Ramos (cell line): ENCODE results near the gene ADGRG6.
"Not testable (repeated sequence)": the region's sequence is repeated elsewhere in the genome, so short reads cannot be mapped to it uniquely, and the experiment has no call there.

Experiments
- in situ Hi-C: fragments of 300-500 bp; cut with MboI; formaldehyde crosslinking; loops from one replicate; pipeline ENCODE4 v1.14.3; 2022; ENCODE audit warnings: low sequenced_read_pairs; ENCODE audit not compliant: unreplicated experiment

Gene ADGRG6

DNA sequence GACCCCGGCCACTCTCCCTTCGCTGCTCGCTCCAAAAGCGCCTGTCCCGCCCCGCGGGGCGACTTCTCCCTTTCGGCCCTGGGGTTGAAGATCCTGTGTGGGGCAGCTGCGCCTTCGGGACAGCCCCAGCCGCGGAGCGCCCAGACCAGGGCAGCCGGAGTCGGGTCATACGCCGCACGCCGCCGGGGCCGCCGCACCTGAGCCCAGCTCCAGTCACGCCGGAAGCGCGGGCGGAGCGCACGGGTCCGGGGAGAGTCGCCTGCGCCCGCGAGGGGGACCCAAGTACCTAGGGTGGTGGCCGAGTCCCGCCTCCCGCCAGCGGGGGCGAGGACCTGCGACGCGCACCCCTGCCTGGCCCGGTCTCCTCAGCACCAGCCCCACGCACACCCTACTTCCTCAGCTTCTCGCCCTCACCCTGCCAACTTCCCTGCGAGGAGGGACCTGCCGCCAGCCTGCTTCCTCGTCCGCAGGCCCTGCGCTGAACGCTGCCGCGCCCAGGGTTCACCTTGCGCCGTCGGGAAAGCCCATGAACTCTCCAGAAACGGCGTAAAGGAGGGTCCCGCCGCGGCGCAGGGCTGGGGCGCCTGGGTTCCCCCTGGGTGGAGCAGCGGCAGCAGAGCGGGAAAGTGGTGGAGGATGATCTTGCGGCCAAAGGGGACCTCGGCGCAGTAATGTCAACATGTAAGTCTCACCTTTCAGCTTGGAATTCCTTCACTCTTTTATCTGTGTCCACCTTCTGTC is at the start of gene ADGRG6:
Gene ADGRG6, plus strand, starts transcription at position 357 of the 741 bp plus-strand sequence. Its CDS starts 323 bp downstream, at position 680.
- in situ Hi-C loops = no loop called here

DNA sequence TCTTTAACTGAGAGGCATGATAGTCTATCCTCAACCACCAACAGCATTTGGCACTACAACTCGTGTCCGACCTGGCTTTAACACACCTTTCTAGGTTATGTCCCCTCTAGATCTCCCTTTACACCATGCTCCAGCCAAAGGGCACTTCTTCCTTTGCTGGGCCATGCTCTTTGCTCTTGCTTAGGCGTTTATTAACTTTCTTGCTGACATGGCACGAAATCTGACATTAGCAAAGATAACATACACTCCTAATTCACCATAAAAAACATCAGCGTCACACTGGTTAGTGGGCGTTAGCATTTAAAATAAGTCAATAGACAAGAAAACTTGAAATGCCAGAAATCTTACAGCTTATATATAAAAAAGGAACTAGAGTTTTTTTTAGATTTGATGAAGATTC is 47.3 kb upstream of the ADGRG6 start:
- in situ Hi-C loops = no loop called here

DNA sequence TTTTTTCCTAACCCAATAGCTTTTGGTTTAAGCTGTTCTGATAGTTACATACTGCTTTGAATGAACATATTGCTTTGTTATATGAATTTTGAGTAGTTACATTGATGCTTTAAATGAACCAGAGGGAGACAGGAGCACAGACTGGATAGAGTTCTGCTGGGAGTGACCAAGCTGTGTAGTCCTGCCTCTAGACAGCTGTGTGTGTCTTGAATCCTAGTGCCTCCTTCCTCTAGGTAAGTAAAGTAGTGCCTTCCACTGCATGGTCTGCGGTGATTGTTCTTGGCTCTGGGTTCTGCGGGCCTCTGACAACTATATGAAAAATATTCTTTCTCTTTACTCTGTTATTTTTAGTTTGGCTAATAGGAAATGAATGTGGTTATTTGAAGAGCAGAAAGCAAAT is 46.0 kb upstream of the ADGRG6 start:
- in situ Hi-C loops = no loop called here

DNA sequence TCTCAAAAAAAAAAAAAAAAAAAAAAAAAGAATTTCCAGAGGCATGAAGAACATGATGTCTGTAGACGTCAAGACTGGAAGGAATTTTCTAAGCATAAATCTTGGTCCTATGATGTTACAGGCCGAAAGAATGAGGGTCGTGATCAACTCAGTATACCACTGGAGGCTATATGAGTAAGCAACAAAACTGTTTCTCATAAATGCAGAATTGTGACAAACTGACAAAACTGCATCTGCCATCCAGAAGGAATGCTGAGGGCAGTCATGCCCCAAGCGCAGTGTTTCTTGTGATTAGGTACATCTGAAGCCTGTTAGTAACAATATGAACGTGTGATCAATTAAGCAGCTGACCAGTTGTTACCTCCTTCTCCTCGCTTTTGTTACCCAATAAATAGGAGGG is 43.5 kb upstream of the ADGRG6 start:
- in situ Hi-C loops = no loop called here

DNA sequence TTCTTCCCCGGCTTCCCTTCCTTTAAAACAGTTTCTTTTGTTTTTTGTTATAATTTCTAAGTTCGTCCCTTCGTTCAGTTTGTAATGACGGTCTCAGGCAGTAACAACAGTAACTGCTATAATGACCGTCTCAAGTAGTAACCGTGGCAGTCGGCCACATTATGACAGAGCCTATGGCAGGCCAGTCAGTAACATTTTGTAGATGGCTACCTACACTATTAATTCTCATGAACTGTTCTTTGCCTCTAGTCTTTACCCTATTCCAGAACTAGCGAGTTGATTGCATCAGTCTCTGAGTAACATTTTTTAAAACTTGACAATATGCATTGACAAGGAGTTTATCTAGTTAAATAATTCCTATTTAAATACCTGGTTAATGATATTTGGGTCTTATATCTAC is 43.0 kb upstream of the ADGRG6 start:
- in situ Hi-C loops = no loop called here

DNA sequence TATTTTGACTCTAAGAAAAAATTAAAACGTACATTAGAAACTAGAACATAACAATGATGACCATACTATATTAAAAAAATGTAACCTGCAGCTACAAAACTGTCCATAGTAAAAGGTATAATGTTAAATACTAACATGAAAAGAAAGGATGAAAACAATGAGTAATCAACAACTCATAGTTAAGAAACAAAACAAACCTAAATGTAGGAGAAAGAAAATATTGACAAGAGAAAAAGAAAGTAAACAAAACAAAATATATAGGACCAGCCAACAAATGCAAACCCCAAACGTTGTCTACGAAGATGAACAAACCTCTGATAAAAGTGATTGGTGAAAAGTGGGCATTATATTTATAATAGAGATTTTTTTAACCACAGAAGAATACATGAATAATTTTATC is 41.1 kb upstream of the ADGRG6 start:
- in situ Hi-C loops = no loop called here

DNA sequence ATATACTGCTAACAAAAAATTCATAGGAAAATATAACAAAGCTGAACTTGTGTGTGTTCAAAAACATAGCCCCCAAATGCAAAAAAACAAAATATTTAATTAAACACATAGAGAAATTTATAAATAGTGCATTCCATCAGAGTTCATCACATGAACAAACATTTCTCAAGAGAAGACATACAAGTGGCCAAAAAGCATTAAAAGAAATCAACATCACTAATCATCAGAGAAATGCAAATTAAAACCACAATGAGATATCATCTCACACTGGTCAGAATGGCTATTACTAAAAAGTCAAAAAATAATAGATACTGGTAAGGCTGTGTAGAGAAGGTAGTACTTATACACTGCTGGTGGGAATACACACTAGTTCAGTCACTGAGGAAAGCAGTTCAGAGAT is 39.6 kb upstream of the ADGRG6 start:
- in situ Hi-C loops = no loop called here

DNA sequence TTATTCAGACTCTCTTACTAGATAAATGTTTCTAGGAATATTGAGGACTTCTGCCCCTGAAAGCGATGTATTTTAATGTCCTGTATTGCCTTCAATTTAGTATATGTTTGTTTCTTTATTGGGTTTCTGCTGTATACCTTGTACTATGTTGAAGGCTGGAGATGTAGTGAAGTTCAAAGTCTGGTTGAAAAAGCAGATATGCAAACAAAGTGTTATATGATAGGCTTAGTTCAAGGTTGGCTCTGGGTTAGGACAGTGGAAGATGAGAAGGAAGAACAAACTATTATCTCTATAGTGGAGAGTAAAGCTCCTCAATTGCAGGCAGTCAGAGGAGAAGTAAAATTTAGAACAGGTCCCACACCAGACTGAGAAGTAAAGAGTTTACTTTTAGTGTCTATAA is 36.3 kb upstream of the ADGRG6 start:
- in situ Hi-C loops = no loop called here

DNA sequence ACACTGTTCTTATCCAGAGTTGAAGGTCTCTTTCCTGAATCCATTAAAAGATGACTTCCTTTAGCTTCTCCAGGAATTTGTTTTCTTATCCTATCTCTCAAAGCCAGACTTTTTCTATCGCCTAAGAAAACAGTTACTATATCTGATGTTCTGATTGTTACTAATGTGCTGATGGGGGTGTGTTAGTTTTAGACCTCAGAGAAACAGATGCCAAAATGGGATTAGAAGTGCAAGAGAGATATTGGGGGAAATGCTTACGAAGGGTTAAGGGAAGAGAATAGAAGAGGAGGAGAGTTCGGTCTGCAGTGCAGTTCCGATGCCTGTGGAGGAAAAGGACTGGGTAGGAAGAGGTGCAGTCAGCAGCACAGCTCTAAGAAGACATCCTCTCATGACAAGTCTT is 35.7 kb upstream of the ADGRG6 start:
- in situ Hi-C loops = no loop called here

DNA sequence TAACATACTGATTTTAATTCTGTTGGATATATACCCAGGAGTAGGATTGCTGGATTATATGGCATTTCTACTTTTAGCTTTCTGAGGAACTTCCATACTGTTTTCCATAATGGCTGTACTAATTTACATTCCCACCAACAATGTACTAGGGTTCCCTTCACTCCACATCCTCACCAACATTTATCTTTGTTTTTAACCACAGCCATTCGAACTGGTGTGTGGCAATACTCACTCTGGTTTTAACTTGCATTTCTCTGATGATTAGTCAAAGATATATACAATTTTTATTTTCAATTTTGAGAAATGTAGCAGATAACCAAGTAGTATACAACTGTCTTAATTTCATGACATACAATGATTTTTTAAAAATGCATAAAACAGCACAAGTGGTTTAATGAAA is 30.3 kb upstream of the ADGRG6 start:
- in situ Hi-C loops = no loop called here

DNA sequence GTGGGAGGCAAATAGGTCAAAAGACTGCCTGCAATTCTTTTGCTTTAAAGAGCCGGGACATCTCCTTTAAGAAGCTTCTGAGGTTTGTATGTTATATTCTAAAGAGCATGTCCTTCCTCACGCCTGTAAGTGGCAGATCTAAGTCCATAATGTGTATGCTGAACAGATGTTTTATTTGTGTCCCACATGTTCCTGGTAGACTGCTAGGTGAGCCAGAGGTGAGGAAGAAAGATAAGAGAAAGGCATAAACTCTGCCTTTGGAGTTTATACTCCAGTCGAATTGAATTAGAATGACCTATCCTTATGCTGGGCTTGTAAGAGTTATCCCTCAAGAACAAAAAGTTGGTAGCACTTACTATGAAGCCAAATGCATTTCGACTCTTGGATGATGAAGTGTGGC is 27.2 kb upstream of the ADGRG6 start:
- in situ Hi-C loops = no loop called here

DNA sequence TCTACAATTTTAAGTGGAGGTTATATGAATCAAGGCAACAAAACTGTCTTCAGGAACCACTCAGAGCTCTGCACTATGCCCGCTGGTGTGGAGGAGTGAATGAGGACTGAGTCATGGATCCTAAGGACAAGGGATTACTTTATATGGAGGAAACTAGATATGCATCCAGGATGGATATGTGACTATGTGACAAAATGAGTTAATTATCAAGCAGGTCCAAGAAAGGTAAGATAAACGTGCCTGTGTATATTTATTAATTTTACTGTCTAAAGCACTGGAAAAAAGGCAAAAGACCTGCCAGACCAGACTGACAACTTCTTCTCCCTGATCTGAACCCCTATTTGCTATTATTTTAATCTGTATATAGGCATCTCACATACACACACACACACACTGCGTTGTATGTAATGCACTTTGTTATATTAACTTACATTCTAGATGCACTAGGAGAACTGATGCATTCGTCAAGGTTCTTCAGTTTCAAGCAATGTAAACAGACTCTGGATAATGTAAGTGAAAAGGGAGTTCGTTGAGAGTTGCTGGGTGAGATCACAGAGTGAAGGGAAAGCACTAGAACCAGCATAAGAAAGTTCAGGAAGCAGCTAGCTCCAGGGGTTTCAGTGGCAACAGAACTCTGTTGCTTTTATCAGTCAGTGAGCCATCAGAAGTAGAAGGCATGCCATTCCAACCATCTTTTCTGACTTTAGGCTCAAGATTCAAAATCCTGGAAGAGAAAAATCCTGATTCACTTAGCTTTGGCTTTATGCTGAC is 26.4 kb upstream of the ADGRG6 start:
- in situ Hi-C loops = no loop called here

DNA sequence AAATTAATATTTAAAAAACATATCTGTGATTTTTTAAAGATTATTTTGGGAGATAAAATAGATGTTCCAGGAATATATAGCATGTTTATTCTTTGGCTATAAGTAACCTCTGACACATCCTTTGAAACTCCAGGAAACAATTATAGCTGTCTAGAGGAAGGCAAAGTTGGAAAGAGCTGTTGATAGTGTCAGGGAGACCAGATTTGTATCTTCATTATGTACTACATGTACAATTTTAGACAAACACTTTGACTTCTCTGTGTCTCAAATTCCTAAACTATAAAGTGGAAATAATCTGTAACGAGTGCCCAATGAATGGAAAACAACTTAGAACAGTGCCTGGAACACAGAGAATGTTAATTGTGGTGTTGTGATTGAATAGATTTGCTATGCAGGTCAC is 25.6 kb upstream of the ADGRG6 start:
- in situ Hi-C loops = no loop called here

DNA sequence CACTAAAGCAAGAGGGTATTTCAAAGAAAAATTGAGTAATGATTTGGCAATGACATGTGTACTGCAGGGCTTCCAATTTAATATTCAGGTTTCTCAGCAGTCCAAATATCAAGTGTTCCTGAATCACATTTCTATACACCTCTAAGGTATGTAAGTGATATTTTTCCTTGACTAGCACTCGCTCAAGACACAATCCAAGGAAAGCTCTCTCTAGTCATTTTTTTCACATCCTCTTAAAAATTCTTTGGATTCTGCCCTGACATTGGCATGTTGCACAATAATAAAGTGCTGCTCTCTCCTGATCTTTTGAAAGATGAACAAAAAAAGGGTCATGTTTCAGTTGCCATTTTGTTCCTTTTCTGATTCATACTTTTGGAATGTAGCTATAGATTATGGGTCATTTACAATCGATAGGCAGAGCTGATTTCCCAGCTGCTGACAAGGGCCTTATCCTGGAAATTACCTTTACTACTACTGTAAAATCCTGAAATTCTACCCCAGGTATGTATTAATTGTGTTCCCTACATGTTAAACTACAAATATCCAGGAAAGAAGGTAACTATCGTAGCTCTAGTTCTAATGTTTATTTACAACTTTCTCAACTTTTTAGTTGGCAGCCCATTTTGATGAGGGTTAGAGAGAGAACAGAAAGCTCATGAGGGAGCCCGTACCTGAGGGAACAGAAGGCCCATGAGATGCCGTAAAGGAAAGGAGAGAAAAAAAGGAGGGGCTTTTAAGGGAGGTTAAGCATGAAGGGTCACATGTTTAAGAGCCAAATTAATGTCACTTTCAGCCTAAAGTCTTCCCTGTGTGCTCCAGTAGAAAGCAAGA is 22.2 kb upstream of the ADGRG6 start:
- in situ Hi-C loops = no loop called here

DNA sequence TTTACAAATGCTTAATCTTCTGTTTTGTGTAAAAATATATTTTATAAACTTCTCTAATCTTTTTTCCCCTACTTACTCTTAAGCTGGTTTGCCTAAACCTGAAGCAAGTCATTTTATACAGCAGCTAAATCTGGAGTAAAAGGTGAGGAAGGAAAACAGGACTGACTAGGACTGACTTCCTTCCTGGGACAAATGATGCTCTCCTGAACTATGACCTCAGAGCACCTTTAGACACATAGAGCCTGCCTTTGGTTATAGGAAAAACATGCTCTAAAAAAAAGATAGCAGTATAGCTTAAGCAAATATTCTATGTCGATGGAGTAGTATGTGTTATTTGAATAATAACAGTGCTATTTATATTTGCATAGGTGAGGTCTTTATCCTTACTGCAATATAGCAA is 21.5 kb upstream of the ADGRG6 start:
- in situ Hi-C loops = no loop called here

DNA sequence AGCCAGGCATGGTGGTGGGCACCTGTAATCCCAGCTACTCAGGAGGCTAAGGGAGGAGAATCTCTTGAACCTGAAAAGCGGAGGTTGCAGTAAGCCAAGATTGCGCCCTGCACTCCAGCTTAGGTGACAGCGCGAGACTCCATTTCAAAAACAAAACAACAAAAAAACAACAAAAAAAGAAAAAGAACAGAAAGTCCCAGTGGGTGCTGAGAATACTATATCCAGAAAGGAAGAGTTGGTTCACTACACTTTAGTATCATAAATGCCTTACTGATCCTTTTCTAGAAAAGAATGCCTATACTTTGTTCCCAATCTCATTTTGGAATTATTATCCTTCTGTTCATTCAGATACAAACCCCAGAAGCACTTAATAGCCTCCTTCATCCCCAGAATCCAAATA is 20.9 kb upstream of the ADGRG6 start:
- in situ Hi-C loops = no loop called here

DNA sequence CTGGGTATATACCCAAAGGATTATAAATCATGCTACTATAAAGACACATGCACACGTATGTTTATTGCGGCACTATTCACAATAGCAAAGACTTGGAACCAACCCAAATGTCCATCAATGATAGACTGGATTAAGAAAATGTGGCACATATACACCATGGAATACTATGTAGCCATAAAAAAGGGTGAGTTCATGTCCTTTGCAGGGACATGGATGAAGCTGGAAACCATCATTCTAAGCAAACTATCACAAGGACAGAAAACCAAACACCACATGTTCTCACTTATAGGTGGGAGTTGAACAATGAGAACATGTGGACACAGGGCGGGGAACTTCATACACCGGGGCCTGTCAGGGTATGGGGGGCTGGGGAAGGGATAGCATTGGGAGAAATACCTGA is 18.7 kb upstream of the ADGRG6 start:
- in situ Hi-C loops = not testable (repeated sequence)

DNA sequence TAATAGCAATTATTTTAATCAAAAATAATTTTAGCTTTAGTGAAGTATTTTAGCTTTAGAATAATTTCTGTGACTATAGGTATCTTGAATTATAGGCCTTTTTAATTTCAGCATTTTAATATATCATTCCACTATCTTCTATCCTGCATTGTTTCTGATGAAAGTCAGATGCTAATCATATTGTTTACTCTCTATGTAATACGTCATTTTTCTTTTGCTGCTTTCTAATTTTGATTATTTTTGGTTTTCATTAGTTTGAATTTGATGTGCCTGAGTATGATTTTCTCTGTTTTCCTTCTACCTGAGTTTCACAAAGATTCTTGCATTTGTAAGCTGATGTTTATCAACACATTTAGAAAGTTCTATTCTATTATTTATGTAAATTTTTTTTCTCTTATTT is 17.4 kb upstream of the ADGRG6 start:
- in situ Hi-C loops = no loop called here

DNA sequence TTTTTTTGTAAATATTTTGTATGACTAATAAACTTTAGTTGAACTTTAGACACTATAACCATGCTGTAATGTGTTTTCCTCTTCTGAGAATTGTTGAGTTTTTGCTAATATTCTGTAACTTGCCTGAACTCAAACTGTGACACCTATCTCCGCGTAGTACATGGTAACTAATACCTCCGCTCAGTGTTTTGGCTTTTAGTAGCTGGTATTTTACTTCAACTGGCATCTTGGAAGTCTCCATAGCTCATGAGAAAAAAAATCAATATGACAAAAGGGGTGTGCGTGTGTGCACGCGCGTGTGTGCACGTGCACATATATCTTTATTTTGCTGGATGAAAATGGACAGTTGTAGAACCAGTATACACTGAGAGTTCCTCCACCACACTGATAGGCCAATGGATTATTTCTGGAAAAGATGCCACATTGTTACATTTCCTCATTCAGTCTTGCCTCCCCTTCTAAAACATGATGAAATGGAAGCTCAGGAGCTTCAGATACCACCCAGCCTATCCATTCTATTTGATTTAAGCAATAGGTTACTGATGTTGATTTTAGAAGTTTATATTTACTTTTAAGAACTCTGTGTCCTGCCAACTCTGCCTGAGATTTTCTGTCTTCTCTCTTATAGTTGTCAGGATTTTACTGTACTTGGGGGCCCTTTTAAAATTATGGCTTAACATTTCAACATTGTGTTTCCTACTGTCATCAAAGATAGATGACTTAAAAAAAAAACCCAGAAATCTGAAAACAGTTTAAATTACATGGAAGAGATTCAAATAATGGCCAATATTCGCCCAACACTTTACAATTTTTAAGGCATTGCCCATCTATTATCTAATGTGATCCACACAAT is 16.3 kb upstream of the ADGRG6 start:
- in situ Hi-C loops = no loop called here

DNA sequence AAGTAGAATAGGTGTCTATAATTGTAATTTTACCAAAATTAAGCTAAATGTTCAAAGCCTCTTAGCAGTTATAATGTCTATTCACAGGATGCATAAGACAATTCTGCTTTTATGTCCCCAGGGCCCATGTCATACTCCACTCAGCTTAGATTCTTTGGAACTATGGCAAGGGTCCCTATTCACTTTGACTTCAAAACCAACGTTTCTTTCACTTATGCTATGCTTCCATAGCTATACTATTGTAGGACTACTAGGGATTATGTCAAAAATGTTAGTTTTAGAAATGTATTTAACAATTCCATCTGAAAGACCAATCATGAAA is 15.8 kb upstream of the ADGRG6 start:
- in situ Hi-C loops = no loop called here
